HG03108 (cell line): ENCODE measurements around the gene NR1D2.
"Not testable (repeated sequence)": the region's sequence is repeated elsewhere in the genome, so short reads cannot be mapped to it uniquely, and the experiment has no call there.

Source experiments
- ATAC-seq: cut with Tn5 transposase; IDR thresholded peaks from one replicate; pipeline ENCODE4 v1.9.1; 2021; ENCODE audit warnings: moderate library complexity; ENCODE audit not compliant: unreplicated experiment

The NR1D2 gene

GRCh38 chr3:24002129-24002528, 57.0 kb downstream of the NR1D2 start:
- no peak for ATAC-seq

- no peak for ATAC-seq
Observed at GRCh38 chr3:24003466-24003865, 58.4 kb downstream of the NR1D2 start.

- peak; percentile 83 for ATAC-seq
Observed at GRCh38 chr3:24004171-24004938, 59.3 kb downstream of the NR1D2 start.

DNA sequence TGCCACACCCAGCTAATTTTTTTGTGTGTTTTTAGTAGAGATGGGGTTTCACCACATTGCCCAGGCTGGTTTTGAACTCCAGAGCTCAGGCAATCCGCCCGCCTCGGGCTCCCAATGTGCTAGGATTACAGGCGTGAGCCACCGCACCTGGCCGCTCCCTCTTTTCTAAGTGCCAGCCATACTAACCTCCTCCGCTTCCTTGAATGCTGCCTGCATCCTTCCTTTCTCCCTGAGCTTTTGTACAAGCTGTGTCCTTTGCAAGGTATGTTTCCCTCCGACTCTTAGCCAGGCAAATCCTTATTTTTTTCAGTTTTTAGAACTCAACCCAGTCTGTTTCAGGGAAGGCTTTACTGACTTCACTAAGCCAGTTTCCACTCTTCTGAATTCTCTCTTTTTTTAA, 60.6 kb downstream of the NR1D2 start:
- ATAC-seq, result no peak

DNA sequence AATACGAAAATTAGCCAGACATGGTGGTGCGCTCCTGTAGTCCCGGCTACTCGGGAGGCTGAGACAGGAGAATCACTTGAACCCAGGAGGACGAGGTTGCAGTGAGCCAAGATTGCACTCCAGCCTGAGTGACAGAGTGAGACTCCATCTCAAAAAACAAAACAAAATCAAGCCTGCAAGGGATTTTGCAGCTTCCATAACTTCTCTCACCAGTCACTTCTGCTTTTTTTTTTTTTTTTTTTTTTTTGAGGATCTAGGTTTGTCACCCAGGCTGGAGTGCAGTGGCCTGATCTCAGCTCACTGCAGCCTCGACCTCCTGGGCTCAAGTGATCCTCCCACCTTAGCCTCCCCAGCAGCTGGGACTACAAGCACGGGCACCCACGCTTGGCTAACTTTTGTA, 65.7 kb downstream of the NR1D2 start:
- ATAC-seq, result not testable (repeated sequence)

GRCh38 chr3:24012589-24013269, 67.6 kb downstream of the NR1D2 start:
- peak; percentile 67 for ATAC-seq

GRCh38 chr3:24017305-24017704, 72.2 kb downstream of the NR1D2 start:
- no peak for ATAC-seq

- no peak for ATAC-seq
Observed at GRCh38 chr3:24018784-24019570, 73.9 kb downstream of the NR1D2 start.

- ATAC-seq, result no peak
Observed at GRCh38 chr3:24019585-24019984, 74.5 kb downstream of the NR1D2 start.

DNA sequence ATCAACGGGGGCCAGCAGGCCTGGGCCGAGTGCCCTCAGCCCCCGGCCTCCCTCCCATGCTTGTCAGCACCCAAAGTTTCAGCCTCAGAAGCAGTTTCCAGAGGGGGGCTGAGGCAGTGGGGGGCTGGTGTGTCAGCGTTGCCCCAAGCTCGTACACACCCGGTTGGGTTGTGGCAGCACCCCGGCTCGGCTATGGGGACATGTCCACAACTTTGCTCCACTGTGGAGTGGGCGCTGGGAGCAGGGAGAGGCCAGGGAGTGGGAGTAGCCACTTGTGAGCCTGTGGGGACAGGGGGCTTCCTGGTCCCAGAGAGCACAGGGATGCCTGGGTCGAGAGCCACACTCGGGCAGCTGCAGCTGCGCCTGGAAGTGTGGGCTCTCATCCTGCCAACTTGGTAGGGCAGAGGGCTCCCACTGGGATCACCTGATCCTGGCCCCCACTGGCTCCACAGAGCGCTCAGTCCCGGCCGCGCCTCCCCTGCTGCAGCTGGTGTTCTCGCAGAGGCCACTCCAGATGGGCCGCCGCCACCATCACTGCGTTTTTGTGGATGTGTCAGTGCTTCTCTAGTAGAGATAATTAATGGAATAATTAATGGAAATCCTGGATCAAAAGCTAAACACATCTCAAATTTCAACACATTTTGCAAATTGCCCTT, 75.1 kb downstream of the NR1D2 start:
- ATAC-seq, result no peak

DNA sequence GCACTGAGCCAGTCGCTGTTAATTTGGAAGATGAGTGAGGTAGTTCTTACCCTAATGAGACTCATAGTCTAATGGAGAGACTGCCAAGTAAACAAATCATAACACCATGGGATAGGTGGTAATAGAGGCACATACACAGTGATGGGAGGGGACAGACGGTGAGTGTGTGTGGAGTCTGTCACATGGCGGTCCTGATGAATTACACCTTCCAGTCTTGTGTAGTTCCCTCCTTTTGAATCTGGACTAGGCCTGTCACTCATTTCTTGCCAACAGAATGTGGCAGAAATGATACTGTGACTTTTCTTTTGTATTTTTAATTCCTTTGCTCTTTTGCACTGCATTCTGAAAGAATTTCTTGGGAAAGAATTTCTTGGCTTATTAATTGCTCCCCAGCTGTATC, 78.1 kb downstream of the NR1D2 start:
- ATAC-seq, result no peak

DNA sequence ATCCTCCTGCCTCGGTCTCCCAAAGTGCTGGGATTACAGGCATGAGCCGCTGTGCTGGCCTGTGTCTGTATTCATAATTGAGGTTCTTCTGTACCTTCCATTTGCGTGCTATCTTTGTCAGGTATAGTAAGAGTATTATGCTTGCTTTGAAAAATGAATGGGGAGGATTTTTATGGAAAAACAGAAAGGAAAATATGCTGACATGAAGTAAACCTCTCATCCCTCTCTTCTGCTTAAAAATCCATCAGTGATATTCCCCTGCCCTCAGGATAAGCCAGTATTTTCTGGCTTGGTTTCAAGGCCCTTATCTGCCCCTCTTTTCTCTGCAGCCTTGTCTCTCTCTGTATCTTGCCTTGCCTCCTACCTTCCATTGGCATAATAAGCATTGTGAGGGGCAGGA, 80.7 kb downstream of the NR1D2 start:
- ATAC-seq, result no peak

- not testable (repeated sequence) for ATAC-seq
Observed at GRCh38 chr3:24026665-24027064, 81.6 kb downstream of the NR1D2 start.

DNA sequence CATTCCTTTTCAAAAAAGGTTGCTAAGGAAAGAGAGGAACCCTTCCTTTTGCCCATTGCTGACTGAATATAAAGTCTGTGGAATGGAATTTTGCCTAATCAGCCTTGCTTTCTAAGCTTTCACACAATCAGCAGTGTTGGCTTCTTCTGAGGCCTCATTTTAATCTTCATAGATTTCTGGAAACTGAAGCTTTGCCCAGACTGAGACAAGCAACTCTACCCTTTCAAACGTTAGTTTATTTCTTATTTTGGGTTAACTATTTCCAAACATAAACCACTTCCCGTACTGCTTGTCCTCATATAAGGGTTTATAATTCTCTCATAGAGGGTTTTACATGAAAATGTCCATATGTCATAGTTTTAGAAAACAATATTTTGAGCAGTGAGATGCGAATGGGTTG, 82.9 kb downstream of the NR1D2 start:
- no peak for ATAC-seq
